ENCODE measurements around the gene EIF5B. TPM values are rescaled to one million over a fixed set of nuclear protein-coding genes. Genes with fewer than 3 reads are reported as not detected.

The EIF5B gene
- total and polyA plus RNA-seq, 3 experiments from 2014 or later: 18.1 to 96.2 (median 82.8) TPM

DNA sequence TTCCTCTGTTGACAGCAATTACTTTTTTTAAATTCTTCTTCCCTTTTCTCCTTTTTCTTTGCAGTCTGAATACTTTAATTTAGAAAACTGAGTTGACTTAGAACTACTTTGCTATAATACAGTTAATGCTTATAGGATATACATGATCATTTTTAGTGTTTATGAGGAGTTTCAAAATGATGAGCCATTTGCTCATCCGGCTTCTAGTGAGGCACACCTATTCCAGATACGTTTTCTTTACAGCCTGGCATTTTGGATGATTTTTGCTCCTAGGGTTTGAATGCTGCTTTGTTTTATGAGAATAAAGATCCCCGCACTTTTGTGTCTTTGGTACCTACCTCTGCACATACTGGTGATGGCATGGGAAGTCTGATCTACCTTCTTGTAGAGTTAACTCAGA is 52.8 kb downstream of the EIF5B start:
- DNase-seq: no peak
- POLR2A ChIA-PET: no interaction called here
- CTCF ChIA-PET: no interaction called here
- H3K27me3 ChIP-seq (ENCODE audit: insufficient read depth, low read length, poor library complexity, severe bottlenecking): no peaks in the 10 kb centered on the region
- no peaks in the 10 kb centered on the region for H3K4me1 ChIP-seq (ENCODE audit: insufficient read depth, low read length)
- H3K36me3 ChIP-seq (ENCODE audit: insufficient read depth, low read length): peaks cover 30% of the 10 kb centered on the region
- Mint-ChIP-seq H3K27ac (peak overlapping the region in 3 of 8 donors; percentile 42 to 70 (median 45)), H3K36me3 (peaks cover 16 to 67% (median 24%) of the 10 kb centered on the region in 3 donors), H3K27me3 (no peaks in the 10 kb centered on the region), H3K4me1 (peaks cover 0 to 4% (median 0%) of the 10 kb centered on the region in 3 donors), H3K4me3 (no peak overlapping the region), H3K9me3 (no peaks in the 10 kb centered on the region)
- H3K27ac ChIP-seq (ENCODE audit: low read depth, low read length): no peak overlapping the region
- no peak overlapping the region for H3K4me3 ChIP-seq (ENCODE audit: low read length)
- H3K9me3 ChIP-seq (ENCODE audit: low read length): no peaks in the 10 kb centered on the region

- H3K27me3 ChIP-seq (ENCODE audit: insufficient read depth, low read length, poor library complexity, severe bottlenecking): no peaks in the 10 kb centered on the region
- H3K36me3 ChIP-seq (ENCODE audit: insufficient read depth, low read length): peaks cover 77% of the 10 kb centered on the region
- H3K4me3 ChIP-seq (ENCODE audit: low read length): no peak overlapping the region
- POLR2A ChIA-PET: no interaction called here
- peaks cover 0 to 1% (median 0%) of the 10 kb centered on the region in 3 donors for H3K4me1 Mint-ChIP-seq
- no peaks in the 10 kb centered on the region for H3K4me1 ChIP-seq (ENCODE audit: insufficient read depth, low read length)
- DNase-seq: no peak
- no peak overlapping the region for H3K4me3 Mint-ChIP-seq
- H3K27me3 Mint-ChIP-seq: no peaks in the 10 kb centered on the region
- CTCF ChIA-PET: no interaction called here
- H3K9me3 Mint-ChIP-seq: no peaks in the 10 kb centered on the region
- no peaks in the 10 kb centered on the region for H3K9me3 ChIP-seq (ENCODE audit: low read length)
- H3K27ac ChIP-seq (ENCODE audit: low read depth, low read length): no peak overlapping the region
- H3K27ac Mint-ChIP-seq: peak overlapping the region in 7 of 8 donors; percentile 2 to 89 (median 76)
- H3K36me3 Mint-ChIP-seq: peaks cover 12 to 91% (median 31%) of the 10 kb centered on the region in 3 donors
Measured at GRCh38 chr2:99395589-99396130, 58.5 kb downstream of the EIF5B start.

- no peak for DNase-seq
- no peaks in the 10 kb centered on the region for H3K27me3 ChIP-seq (ENCODE audit: insufficient read depth, low read length, poor library complexity, severe bottlenecking)
- no peaks in the 10 kb centered on the region for H3K9me3 Mint-ChIP-seq
- ChIA-PET CTCF (no interaction called here), POLR2A (no interaction called here)
- no peaks in the 10 kb centered on the region for H3K4me1 ChIP-seq (ENCODE audit: insufficient read depth, low read length)
- no peak overlapping the region for H3K27ac ChIP-seq (ENCODE audit: low read depth, low read length)
- no peak overlapping the region for H3K4me3 Mint-ChIP-seq
- peaks cover 76% of the 10 kb centered on the region for H3K36me3 ChIP-seq (ENCODE audit: insufficient read depth, low read length)
- H3K36me3 Mint-ChIP-seq: peaks cover 6 to 91% (median 28%) of the 10 kb centered on the region in 3 donors
- no peaks in the 10 kb centered on the region for H3K9me3 ChIP-seq (ENCODE audit: low read length)
- H3K27me3 Mint-ChIP-seq: no peaks in the 10 kb centered on the region
- H3K4me1 Mint-ChIP-seq: peaks cover 0 to 6% (median 1%) of the 10 kb centered on the region in 3 donors
- no peak overlapping the region for H3K4me3 ChIP-seq (ENCODE audit: low read length)
- peak overlapping the region in 6 of 8 donors; percentile 54 to 96 (median 66) for H3K27ac Mint-ChIP-seq
Measured at GRCh38 chr2:99397266-99397920, 60.2 kb downstream of the EIF5B start.

- Histone ChIP-seq H3K4me3 (ENCODE audit: low read length) (no peak overlapping the region), H3K9me3 (ENCODE audit: low read length) (no peaks in the 10 kb centered on the region), H3K36me3 (ENCODE audit: insufficient read depth, low read length) (peaks cover 72% of the 10 kb centered on the region), H3K27me3 (ENCODE audit: insufficient read depth, low read length, poor library complexity, severe bottlenecking) (no peaks in the 10 kb centered on the region), H3K4me1 (ENCODE audit: insufficient read depth, low read length) (no peaks in the 10 kb centered on the region), H3K27ac (ENCODE audit: low read depth, low read length) (no peak overlapping the region)
- H3K36me3 Mint-ChIP-seq: peaks cover 6 to 94% (median 29%) of the 10 kb centered on the region in 3 donors
- H3K27ac Mint-ChIP-seq: peak overlapping the region in 5 of 8 donors; percentile 48 to 96 (median 81)
- H3K4me3 Mint-ChIP-seq: no peak overlapping the region
- POLR2A ChIA-PET: no interaction called here
- CTCF ChIA-PET: interaction anchor here (0.7 to 1.2 kb wide), 2 partner anchors 24 to 92 kb away, joined by 3 read pairs; partner anchors contain the start of gene REV1
- no peaks in the 10 kb centered on the region for H3K27me3 Mint-ChIP-seq
- DNase-seq: no peak
- H3K9me3 Mint-ChIP-seq: no peaks in the 10 kb centered on the region
- peaks cover 2 to 13% (median 5%) of the 10 kb centered on the region in 3 donors for H3K4me1 Mint-ChIP-seq
Measured at GRCh38 chr2:99398303-99398702, 61.1 kb downstream of the EIF5B start.

DNA sequence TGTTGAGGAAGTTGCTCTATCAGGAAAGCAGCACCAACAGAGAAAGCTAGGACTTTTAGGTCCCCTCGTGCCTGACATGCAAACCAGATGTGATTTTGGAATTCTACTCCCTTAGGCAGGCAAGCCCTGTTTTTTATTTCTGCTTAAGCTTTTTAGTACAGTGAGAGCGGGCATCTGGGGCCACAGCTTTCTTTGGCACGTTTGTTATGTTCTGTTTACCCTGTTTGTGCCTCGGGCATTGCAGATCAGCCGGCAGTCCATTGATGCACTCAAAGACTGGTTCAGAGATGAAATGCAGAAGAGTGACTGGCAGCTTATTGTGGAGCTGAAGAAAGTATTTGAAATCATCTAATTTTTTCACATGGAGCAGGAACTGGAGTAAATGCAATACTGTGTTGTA is 61.9 kb downstream of the EIF5B start:
- Histone ChIP-seq H3K4me1 (ENCODE audit: insufficient read depth, low read length) (no peaks in the 10 kb centered on the region), H3K4me3 (ENCODE audit: low read length) (no peak overlapping the region), H3K27me3 (ENCODE audit: insufficient read depth, low read length, poor library complexity, severe bottlenecking) (no peaks in the 10 kb centered on the region), H3K9me3 (ENCODE audit: low read length) (no peaks in the 10 kb centered on the region), H3K36me3 (ENCODE audit: insufficient read depth, low read length) (peaks cover 68% of the 10 kb centered on the region), H3K27ac (ENCODE audit: low read depth, low read length) (no peak overlapping the region)
- Mint-ChIP-seq H3K36me3 (peaks cover 4 to 94% (median 28%) of the 10 kb centered on the region in 3 donors), H3K9me3 (no peaks in the 10 kb centered on the region), H3K27ac (peak overlapping the region in 3 of 8 donors; percentile 19 to 47 (median 19)), H3K4me1 (peaks cover 5 to 13% (median 8%) of the 10 kb centered on the region in 3 donors), H3K27me3 (no peaks in the 10 kb centered on the region), H3K4me3 (no peak overlapping the region)
- POLR2A ChIA-PET: no interaction called here
- DNase-seq: no peak
- CTCF ChIA-PET: interaction anchor here (0.5 to 1.2 kb wide), 3 partner anchors 25 to 91 kb away, joined by 3 read pairs; partner anchors contain the start of gene REV1

DNA sequence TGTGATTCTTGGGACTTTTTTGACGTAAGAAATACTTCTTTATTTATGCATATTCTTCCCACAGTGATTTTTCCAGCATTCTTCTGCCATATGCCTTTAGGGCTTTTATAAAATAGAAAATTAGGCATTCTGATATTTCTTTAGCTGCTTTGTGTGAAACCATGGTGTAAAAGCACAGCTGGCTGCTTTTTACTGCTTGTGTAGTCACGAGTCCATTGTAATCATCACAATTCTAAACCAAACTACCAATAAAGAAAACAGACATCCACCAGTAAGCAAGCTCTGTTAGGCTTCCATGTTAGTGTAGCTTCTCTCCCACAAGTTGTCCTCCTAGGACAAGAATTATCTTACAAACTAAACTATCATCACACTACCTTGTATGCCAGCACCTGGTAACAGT is 62.6 kb downstream of the EIF5B start:
- Mint-ChIP-seq H3K27ac (peak overlapping the region in 1 of 8 donors; percentile 47), H3K4me1 (peaks cover 5 to 13% (median 8%) of the 10 kb centered on the region in 3 donors), H3K27me3 (no peaks in the 10 kb centered on the region), H3K4me3 (no peak overlapping the region), H3K9me3 (no peaks in the 10 kb centered on the region), H3K36me3 (peaks cover 3 to 94% (median 31%) of the 10 kb centered on the region in 3 donors)
- no peak overlapping the region for H3K27ac ChIP-seq (ENCODE audit: low read depth, low read length)
- DNase-seq: no peak
- POLR2A ChIA-PET: no interaction called here
- no peaks in the 10 kb centered on the region for H3K4me1 ChIP-seq (ENCODE audit: insufficient read depth, low read length)
- peaks cover 61% of the 10 kb centered on the region for H3K36me3 ChIP-seq (ENCODE audit: insufficient read depth, low read length)
- no peaks in the 10 kb centered on the region for H3K9me3 ChIP-seq (ENCODE audit: low read length)
- no peaks in the 10 kb centered on the region for H3K27me3 ChIP-seq (ENCODE audit: insufficient read depth, low read length, poor library complexity, severe bottlenecking)
- no peak overlapping the region for H3K4me3 ChIP-seq (ENCODE audit: low read length)
- CTCF ChIA-PET: no interaction called here

DNA sequence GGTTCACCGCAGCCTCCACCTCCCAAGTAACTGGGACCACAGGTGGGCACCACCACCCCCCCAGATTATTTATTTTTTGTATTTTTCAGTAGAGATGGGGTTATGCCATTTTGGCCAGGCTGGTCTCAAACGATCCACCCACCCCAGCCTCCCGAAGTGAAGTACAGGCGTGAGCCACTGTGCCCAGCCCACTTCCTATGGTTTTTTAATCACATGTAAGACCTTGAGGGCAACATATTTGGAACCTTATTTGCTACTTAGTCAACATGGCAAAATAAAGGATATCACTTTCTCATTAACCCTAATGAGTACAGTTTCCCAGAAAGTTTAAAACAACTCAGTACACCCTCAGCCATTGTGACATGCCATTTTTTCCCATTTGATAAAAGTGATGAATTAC is 64.7 kb downstream of the EIF5B start:
- peaks cover 3 to 94% (median 25%) of the 10 kb centered on the region in 3 donors for H3K36me3 Mint-ChIP-seq
- H3K27ac Mint-ChIP-seq: peak overlapping the region in 7 of 8 donors; percentile 14 to 82 (median 52)
- H3K4me3 Mint-ChIP-seq: no peak overlapping the region
- Histone ChIP-seq H3K4me1 (ENCODE audit: insufficient read depth, low read length) (no peaks in the 10 kb centered on the region), H3K4me3 (ENCODE audit: low read length) (no peak overlapping the region), H3K27ac (ENCODE audit: low read depth, low read length) (no peak overlapping the region), H3K27me3 (ENCODE audit: insufficient read depth, low read length, poor library complexity, severe bottlenecking) (no peaks in the 10 kb centered on the region), H3K36me3 (ENCODE audit: insufficient read depth, low read length) (peaks cover 40% of the 10 kb centered on the region), H3K9me3 (ENCODE audit: low read length) (no peaks in the 10 kb centered on the region)
- CTCF ChIA-PET: no interaction called here
- POLR2A ChIA-PET: no interaction called here
- no peak for DNase-seq
- no peaks in the 10 kb centered on the region for H3K27me3 Mint-ChIP-seq
- no peaks in the 10 kb centered on the region for H3K9me3 Mint-ChIP-seq
- peaks cover 3 to 13% (median 8%) of the 10 kb centered on the region in 3 donors for H3K4me1 Mint-ChIP-seq

DNA sequence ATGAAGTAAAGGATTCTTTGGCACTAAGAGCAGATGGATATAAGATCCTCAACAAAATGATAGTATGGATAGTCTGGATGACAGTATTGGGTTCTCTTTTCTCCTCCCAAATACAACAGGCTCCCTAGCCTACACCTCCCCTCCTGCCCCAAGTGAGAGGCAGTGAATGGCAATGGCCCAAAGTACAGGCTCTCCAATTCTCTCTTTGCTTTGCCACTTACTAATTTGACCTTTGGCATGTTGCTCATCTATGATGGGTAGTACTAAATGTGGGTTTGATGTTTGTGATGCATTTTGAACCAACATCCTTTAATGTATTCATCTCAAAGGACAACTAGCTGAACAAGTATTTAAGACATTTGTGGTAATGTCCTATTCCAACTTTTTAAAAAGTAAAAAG is 65.9 kb downstream of the EIF5B start:
- no peak overlapping the region for H3K4me3 ChIP-seq (ENCODE audit: low read length)
- POLR2A ChIA-PET: no interaction called here
- CTCF ChIA-PET: no interaction called here
- Mint-ChIP-seq H3K27me3 (no peaks in the 10 kb centered on the region), H3K27ac (peak overlapping the region in 6 of 8 donors; percentile 14 to 96 (median 34)), H3K4me3 (no peak overlapping the region), H3K9me3 (no peaks in the 10 kb centered on the region), H3K36me3 (peaks cover 3 to 87% (median 25%) of the 10 kb centered on the region in 3 donors), H3K4me1 (peaks cover 3 to 13% (median 8%) of the 10 kb centered on the region in 3 donors)
- peaks cover 28% of the 10 kb centered on the region for H3K36me3 ChIP-seq (ENCODE audit: insufficient read depth, low read length)
- no peaks in the 10 kb centered on the region for H3K27me3 ChIP-seq (ENCODE audit: insufficient read depth, low read length, poor library complexity, severe bottlenecking)
- H3K4me1 ChIP-seq (ENCODE audit: insufficient read depth, low read length): no peaks in the 10 kb centered on the region
- no peaks in the 10 kb centered on the region for H3K9me3 ChIP-seq (ENCODE audit: low read length)
- DNase-seq: no peak
- H3K27ac ChIP-seq (ENCODE audit: low read depth, low read length): no peak overlapping the region
